Mucosa of rectum (tissue), 2 donors: Measurements from ENCODE around the gene KIF11.

Experiments
- H3K27ac ChIP-seq, 2 donors: one replicate each; pipeline ENCODE4 v1.7.0; 2013; ENCODE audit warnings: inconsistent platforms in 2 of 2, low read depth in 2 of 2, low read length in 2 of 2
- H3K27me3 ChIP-seq, 2 donors: one replicate each; pipeline ENCODE4 v1.7.0; 2013; ENCODE audit warnings: low read length in 2 of 2; ENCODE audit not compliant: control insufficient read depth in 2 of 2, insufficient read depth in 2 of 2
- H3K36me3 ChIP-seq, 2 donors: one replicate each; pipeline ENCODE4 v1.7.0; 2013; ENCODE audit warnings: low read length in 2 of 2; ENCODE audit not compliant: control insufficient read depth in 2 of 2, insufficient read depth in 2 of 2
- H3K4me1 ChIP-seq, 2 donors: one replicate each; pipeline ENCODE4 v1.7.0; 2013; ENCODE audit warnings: low read length in 2 of 2, mild to moderate bottlenecking in 1 of 2; ENCODE audit not compliant: control insufficient read depth in 2 of 2, insufficient read depth in 2 of 2
- H3K4me3 ChIP-seq, 2 donors: one replicate each; pipeline ENCODE4 v1.7.0; 2013; ENCODE audit warnings: low read length in 2 of 2
- H3K9ac ChIP-seq, 2 donors: one replicate each; pipeline ENCODE4 v1.7.0; 2013; ENCODE audit warnings: low read length in 2 of 2, low read depth in 1 of 2, mild to moderate bottlenecking in 1 of 2
- H3K9me3 ChIP-seq, 2 donors: one replicate each; pipeline ENCODE4 v1.7.0; 2013; ENCODE audit warnings: low read length in 2 of 2; ENCODE audit not compliant: control insufficient read depth in 2 of 2
- donor health status: healthy.
- donor health status: Normal muscosa, but diverticular disease.

Gene KIF11

GRCh38 chr10:92699193-92699517, 106.2 kb downstream of the KIF11 start:
- no peak overlapping the region for H3K27ac ChIP-seq
- peaks cover 8 to 22% of the 10 kb centered on the region in 2 donors for H3K27me3 ChIP-seq
- H3K4me1 ChIP-seq: peaks cover 2% of the 10 kb centered on the region in 2 donors
- peak overlapping the region; percentile 53 to 61 for H3K4me3 ChIP-seq
- H3K36me3 ChIP-seq: no peaks in the 10 kb centered on the region
- H3K9ac ChIP-seq: no peak overlapping the region
- no peaks in the 10 kb centered on the region for H3K9me3 ChIP-seq

GRCh38 chr10:92699518-92700381, 106.8 kb downstream of the KIF11 start:
- Histone ChIP-seq H3K27me3 (peaks cover 8 to 22% of the 10 kb centered on the region in 2 donors), H3K27ac (no peak overlapping the region)

GRCh38 chr10:92702301-92702916, 109.5 kb downstream of the KIF11 start:
- Histone ChIP-seq H3K4me3 (no peak overlapping the region), H3K4me1 (peaks cover 2% of the 10 kb centered on the region in 2 donors), H3K9me3 (no peaks in the 10 kb centered on the region), H3K9ac (no peak overlapping the region), H3K27me3 (peaks cover 8 to 14% of the 10 kb centered on the region in 2 donors), H3K36me3 (no peaks in the 10 kb centered on the region), H3K27ac (no peak overlapping the region)

More at GRCh38 chr10:92699518-92700381, 106.8 kb downstream of the KIF11 start:
- peaks cover 2% of the 10 kb centered on the region in 2 donors for H3K4me1 ChIP-seq
- no peaks in the 10 kb centered on the region for H3K36me3 ChIP-seq
- no peaks in the 10 kb centered on the region for H3K9me3 ChIP-seq
- H3K9ac ChIP-seq: peak overlapping the region in 1 of 2 donors; percentile 32
- peak overlapping the region; percentile 53 to 61 for H3K4me3 ChIP-seq
